ENCODE results near the gene TNFSF10.
"Not testable (repeated sequence)": the region's sequence is repeated elsewhere in the genome, so short reads cannot be mapped to it uniquely, and the experiment has no call there.

TNFSF10 gene

DNA sequence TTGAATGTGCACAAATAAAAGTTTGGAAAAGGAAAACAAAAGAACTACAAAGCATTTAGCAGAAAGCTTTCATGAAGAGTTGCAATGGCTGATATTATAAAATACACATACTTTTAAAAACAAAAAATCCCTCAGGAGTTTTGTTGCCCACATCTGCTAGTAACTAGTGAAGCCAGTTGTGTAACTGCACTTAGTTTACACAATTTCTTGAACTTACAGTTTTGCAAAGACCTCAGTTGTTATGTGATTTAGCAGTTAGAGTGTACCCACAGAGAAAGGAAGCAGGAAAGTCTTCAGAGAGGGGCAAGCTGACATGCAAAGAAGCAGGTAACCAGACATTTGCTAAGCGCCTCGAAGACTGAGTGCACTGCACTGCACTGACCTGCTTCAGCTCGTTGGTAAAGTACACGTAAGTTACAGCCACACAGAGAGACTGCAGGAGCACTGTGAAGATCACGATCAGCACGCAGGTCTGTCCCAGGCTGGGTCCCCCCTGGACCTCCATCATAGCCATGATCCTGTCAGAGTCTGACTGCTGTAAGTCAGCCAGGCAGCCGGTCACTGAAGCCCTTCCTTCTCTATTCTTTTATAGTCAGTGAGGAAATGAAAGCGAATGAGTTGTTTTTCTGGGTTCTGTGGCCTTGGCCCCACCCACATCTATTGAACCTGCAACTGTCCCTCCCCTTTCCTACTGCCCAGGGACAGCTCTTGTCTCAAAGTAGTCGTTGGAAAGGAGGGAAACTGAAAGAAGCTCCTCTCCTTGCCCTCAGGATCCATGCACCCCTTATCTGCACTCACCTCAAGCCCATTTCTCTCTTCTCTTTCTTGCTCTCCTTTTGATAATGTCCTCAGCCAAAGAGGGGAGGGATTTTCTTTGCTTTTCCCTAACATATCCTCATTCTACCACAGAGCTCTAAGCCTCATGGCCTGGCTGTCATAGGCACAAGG is at the start of gene TNFSF10:
TSS of gene TNFSF10 (minus strand) at position 560 of the 948 bp plus-strand sequence. CDS start at position 514, 46 bp downstream.
- DNase-seq (ENCODE audit: low spot score), result no peak

DNA sequence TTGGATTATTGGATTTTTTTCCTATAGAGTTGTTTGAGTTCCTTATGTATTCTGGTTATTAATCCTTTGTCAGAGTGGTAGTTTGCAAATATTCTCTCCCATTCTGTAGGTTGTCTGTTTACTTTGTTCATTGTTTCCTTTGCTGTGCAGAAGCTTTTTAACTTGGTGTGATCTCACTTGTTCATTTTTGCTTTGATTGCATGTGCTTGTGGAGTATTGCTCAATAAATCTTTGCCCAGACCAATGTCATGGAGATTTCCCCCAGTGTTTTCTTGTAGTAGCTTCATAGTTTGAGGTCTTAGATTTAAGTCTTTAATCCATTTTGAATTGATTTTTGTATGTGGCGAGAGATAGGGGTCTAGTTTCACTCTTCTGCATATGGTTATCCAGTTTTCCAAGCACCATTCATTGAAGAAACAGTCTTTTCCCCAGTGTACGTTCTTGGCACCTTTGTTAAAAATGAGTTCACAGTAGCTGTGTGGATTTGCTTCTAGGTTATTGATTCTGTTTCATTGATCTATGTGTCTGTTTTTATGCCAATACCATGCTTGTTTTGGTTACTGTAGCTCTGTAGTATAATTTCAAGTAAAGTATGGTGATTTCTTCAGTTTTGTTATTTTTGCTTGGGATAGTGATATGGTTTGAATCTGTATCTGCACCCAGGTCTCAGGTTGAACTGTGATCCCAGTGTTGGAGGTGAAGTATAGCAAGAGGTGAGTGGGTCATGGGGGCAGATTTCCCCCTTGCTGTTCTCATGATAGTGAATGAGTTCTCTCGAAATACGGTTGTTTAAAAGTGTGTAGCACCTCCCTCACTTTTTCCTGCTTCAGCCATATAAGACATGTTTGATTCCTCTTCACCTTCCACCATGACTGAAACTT is 46.1 kb upstream of the TNFSF10 start:
- DNase-seq (ENCODE audit: low spot score), result no peak

- DNase-seq (ENCODE audit: low spot score), result no peak
Measured at GRCh38 chr3:172568701-172569100, 45.5 kb upstream of the TNFSF10 start.

DNA sequence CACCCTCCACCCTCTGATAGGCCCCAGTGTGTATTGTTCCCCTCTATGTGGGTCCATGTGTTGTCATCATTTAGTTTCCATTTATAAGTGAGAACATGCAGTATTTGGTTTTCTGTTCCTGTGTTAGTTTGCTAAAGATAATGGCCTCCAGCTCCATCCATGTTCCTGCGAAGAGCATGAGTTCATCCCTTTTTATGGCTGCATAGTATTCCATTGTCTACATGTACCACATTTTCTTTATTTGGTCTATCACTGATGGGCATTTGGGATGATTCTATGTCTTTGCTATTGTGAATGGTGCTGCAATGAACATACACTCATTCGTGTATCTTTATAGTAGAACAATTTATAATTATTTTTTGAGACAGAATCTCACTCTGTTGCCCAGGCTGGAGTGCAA is 43.6 kb upstream of the TNFSF10 start:
- not testable (repeated sequence) for DNase-seq (ENCODE audit: low spot score)

- DNase-seq (ENCODE audit: low spot score), result no peak
Measured at GRCh38 chr3:172564499-172564898, 41.3 kb upstream of the TNFSF10 start.

DNA sequence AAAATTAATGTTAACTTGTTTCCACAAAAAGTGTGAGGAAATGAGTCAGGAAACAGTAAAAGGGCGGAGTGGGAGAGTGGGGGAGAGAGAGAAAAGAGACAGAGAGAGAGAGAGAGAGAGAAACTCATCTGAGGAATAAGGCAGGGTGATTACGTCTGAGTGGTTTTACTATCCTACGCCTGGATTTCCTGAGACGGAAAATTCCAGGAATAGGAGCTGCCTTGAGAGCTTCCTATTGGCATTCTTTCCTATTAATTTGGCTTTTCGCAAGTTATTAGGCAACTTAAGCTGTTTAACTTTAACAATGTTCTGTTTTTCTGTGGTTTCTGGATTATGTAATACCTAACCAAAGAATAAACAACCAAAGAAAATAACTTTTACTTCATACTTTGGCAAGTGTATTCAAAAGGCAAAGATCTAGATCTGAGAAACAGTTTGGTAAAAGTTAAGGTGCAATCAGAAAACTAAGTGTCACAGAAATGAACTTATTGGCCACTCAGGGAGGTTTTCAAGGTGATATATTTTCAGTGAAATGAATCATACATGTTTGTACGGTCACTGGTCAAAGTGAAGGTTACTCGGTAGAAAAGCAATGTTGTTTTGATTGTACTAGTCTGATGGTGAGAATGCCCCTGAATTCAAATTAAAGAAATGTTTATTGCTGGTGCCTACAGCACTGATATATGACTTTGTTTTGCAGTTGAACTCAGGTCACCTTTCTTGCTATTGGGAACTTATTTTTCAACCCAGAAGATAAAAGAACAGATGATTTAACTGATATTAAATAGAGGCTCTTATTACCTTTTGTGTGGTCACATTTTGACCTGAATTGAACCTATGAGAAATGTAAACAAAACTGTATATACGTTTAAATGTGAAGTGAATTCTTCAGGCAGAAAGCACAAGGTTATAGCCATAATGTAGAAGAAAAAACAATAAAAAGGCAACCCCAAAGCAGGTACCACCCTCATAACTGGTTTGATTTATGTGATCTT is 39.9 kb upstream of the TNFSF10 start:
- DNase-seq (ENCODE audit: low spot score), result peak; percentile 19

DNA sequence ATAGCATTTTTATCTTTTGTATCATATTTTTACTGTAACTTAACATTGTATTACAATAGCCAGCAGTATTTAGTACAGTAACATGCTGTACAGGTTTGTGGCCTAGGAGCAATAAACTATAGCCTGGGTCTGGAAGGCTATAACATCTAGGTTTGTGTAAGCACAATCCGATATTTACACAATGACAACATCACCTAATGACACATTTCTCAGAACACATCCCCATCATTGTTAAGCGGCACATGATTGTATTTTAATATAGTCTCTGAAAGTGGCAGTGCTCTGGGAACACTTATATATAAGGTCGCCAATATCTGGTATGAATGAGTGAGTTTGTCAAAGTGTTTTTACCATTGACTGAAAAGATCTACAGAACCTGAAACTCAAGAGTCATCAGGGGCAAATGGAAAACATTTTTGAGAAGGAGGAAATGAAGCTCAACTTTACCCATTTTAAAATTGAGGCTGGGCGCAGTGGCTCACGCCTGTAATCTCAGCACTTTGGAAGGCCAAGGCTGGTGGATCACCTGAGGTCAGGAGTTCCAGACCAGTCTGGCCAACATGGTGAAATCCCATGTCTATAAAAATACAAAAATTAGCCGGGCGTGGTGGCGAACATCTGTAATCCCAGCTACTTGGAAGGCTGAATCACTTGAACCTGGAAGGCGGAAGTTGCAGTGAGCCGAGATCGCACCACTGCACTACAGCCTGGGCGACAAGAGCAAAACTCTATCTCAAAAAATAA is 38.8 kb upstream of the TNFSF10 start:
- no peak for DNase-seq (ENCODE audit: low spot score)

GRCh38 chr3:172560586-172560985 is 37.4 kb upstream of the TNFSF10 start:
- no peak for DNase-seq (ENCODE audit: low spot score)

GRCh38 chr3:172560026-172560425 is 36.8 kb upstream of the TNFSF10 start:
- peak; percentile 13 for DNase-seq (ENCODE audit: low spot score)

- no peak for DNase-seq (ENCODE audit: low spot score)
Measured at GRCh38 chr3:172559020-172559419, 35.8 kb upstream of the TNFSF10 start.

DNA sequence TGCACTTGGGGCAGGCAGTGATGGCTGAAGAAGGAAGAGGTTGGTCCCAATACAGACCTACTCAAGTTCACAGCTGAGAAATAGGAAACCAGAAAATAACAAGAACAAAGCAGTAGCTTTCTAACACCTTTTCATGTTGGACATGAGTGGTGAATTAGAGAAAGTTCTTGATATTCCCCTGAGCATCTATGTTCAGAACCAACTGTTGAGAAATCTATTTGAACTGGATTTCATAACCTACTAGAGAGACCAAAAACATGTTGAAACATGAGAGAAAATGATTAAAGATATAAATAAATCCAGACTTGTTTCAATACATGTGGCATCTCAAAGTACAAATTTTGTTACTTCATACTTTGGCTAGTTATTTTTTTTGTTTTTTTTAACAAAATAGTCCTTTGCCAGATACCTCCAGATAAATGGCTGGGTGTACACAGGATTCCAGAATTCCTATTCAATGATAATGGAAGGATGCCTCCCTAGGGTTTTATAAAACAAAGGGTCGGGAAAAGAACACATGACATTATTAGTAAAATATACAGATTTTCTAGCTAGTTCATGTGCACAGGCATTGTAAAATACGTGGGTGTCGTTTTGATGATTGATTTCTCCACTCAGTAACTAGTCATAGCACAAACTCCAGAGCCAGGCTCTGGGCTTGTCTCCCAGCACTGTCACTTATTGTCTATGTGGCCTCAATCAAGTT is 34.4 kb upstream of the TNFSF10 start:
- no peak for DNase-seq (ENCODE audit: low spot score)

DNA sequence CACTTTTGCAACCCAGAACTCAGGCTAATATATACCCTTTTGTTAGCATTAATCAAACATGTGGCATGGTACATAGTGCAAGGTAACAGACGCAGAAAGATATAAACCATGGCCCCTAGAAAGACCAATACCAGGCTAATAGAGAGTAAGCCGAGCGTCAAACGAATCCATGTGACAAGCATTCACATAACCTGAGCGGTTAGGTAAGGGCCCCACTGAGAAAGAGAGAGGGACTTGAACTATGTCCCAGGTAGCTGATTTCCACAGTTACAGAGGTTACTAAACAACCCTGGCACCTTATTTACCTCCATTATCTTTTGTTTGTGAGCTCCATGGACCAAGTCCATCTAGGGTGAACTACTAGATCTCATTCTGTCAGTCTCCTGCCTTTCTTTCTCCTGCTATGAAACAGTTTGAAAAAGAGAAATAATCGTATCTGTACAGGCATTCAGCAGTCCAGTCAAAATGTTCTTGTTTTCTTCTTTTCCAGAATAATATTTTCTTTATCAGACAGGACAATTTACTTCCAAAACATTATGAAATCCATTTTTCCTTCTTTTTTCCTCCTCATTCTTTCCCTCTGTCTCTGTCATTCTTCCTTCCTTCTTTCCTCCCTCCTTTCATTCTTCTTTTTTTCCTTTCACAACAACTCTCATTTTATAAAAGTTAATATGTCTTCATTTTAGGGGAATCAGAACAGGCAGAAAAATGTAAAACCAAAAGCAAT is 30.5 kb upstream of the TNFSF10 start:
- no peak for DNase-seq (ENCODE audit: low spot score)

- DNase-seq (ENCODE audit: low spot score), result no peak
Measured at GRCh38 chr3:172552607-172553006, 29.4 kb upstream of the TNFSF10 start.

GRCh38 chr3:172551874-172552273 is 28.6 kb upstream of the TNFSF10 start:
- DNase-seq (ENCODE audit: low spot score), result no peak

DNA sequence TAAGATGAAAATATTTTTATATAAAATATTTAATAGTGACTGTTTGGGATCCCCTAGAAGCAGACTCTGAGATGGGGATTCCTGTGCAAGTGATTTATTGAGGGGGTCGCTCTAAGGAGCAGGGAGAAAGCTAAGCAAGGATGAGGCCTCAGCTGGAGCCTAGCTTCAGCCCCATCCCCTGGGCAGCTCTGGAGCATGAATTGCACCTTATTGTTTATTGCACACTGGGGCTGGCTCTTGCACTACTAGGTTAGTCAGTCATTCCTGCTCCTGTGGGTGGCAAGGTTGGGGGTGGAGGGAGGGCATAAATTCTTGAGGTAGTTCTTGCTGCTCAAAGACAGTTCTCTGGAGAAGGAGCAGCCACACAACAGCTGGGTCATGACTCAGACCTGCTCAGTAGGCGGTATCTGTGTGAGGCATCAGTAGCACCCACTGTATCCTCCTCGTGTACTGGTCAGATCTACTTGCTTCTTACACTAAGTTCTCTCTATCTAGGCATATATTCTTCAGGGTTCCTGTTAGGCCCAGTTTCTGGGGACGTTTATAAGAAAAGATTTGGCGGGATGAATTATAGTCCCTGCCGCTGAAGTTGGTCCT is 27.2 kb upstream of the TNFSF10 start:
- peak; percentile 75 for DNase-seq (ENCODE audit: low spot score)

DNA sequence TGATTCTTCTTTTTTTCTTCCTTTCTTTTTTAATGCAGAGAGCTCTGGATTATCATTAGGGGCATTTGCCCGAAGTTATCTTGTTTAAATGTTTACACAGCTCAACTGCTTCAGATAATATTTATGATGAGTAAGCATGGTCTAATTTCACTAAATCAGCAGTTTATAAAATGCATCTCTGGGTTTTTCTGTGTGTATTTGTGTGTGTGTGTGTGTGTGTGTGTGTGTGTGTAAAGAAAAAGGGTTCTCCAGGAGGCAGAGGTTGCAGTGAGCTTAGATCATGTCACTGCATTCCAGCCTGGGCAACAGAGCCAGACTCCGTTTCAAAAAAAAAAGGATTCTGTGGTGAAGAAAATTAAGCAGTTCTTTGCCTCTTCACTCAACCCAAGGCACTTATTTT is 25.9 kb upstream of the TNFSF10 start:
- no peak for DNase-seq (ENCODE audit: low spot score)

- DNase-seq (ENCODE audit: low spot score), result no peak
Measured at GRCh38 chr3:172546628-172547214, 23.5 kb upstream of the TNFSF10 start.

DNA sequence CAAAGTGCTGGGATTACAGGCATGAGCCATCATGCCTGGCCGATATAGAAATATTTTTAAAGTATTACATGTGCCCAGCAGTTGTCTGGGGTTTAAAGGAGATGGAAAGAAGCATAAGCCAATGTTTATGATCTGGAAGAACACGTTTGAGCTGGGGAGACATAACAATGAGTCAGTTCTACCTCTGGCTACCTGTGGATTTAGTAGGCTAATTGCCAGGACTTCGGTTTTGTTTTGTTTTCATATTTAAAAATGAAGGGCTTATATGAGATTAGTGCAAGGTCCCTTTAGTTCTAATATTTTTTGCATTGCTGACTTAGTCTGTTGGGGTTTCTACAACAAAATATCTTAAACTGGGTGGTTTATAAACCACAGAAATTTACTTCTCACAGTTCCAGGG is 22.9 kb upstream of the TNFSF10 start:
- no peak for DNase-seq (ENCODE audit: low spot score)

DNA sequence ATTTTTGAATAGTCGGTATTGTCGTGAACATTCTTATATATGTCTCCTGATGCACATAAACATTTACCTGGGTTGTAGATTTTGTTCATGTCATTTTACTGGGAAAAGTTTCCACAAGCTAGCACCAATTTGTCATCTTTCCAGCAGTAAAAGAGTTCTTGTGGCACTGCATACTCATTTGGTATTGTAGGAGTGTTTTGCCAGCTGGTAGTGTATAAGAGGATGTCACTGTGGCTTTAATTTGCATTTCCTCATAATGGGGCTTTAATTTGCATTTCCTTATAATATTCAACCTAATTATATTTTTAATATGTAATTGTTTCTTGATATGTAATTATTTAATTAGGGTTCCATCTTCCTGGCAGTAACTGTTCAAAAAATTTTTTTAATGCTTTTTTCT is 21.2 kb upstream of the TNFSF10 start:
- no peak for DNase-seq (ENCODE audit: low spot score)

Measured in COLO829 (cell line).